GM12878 (cell line): ENCODE data around the gene CYP4F11. TPM values are rescaled to one million over a fixed set of nuclear protein-coding genes. Genes with fewer than 3 reads are reported as not detected.

Experiments
- ATAC-seq: fragments of 200-7000 bp; cut with Tn5 transposase; 3 replicates; pipeline ENCODE4 v1.9.1; 2020; ENCODE audit warnings: mild to moderate bottlenecking, moderate library complexity
- BruUV-seq: library from RNA; stranded (reverse); fragments of 400-500 nt; replicated peaks from 2 replicates; lab custom pipeline; 2021; lab: Mats Ljungman, UMichigan
- CTCF ChIA-PET: fragments of 300-600 bp; sonication (Branson Sonifier 250); formaldehyde crosslinking; extraction: SDS; loops from one replicate; lab custom pipeline; 2021; ENCODE audit warnings: inconsistent platforms; lab: Yijun Ruan, JAX
- POLR2A ChIA-PET: fragments of 350-600 bp; formaldehyde crosslinking; extraction: SDS; loops from one replicate; lab custom pipeline; 2021; ENCODE audit warnings: inconsistent platforms; lab: Charles Lee
- RAD21 ChIA-PET: fragments of 300-600 bp; sonication (Branson Sonifier 250); formaldehyde crosslinking; loops from one replicate; lab custom pipeline; 2023; ENCODE audit warnings: antibody characterized with exemption; ENCODE audit not compliant: unreplicated experiment; lab: Charles Lee
- SMC1A ChIA-PET: fragments of 300-600 bp; sonication (Branson Sonifier 250); formaldehyde crosslinking; loops from one replicate; lab custom pipeline; 2023; ENCODE audit not compliant: unreplicated experiment, uncharacterized antibody; lab: Charles Lee
- DNase-seq: peaks from one replicate; pipeline ENCODE4 v3.0.0-alpha.2; 2011; ENCODE audit warnings: low read depth, low spot score
- FAIRE-seq: peaks from 3 replicates; lab custom pipeline; 2011; peaks lifted over from hg19 to GRCh38; lab: Jason Lieb, UNC
- H2AFZ ChIP-seq: 2 replicates; pipeline ENCODE4 v1.6.0; 2011; ENCODE audit warnings: low read depth, low read length, control low read depth; ENCODE audit not compliant: control insufficient read depth
- H3K27ac ChIP-seq: 2 replicates; pipeline ENCODE4 v1.5.1; 2011; ENCODE audit warnings: control low read depth; ENCODE audit not compliant: control insufficient read depth, insufficient read depth
- H3K27me3 ChIP-seq, 2 experiments: replicated peaks in 1 of 2; 2 replicates each; pipeline versions ENCODE4 v1.6.0 to v1.6.1; 2011; ENCODE audit warnings: low read length in 1 of 2; ENCODE audit not compliant: control insufficient read depth in 2 of 2, insufficient read depth in 2 of 2
- H3K36me3 ChIP-seq, 2 experiments: 2 replicates each; pipeline ENCODE4 v1.5.1; 2011; ENCODE audit warnings: low read length in 1 of 2; ENCODE audit not compliant: control insufficient read depth in 2 of 2, insufficient read depth in 2 of 2
- H3K4me1 ChIP-seq: 2 replicates; pipeline ENCODE4 v1.6.1; 2011; ENCODE audit warnings: mild to moderate bottlenecking, low read length, moderate library complexity, mixed read lengths; ENCODE audit not compliant: control insufficient read depth, insufficient read depth
- H3K4me2 ChIP-seq: 2 replicates; pipeline ENCODE4 v1.6.0; 2011; ENCODE audit warnings: control low read depth; ENCODE audit not compliant: control insufficient read depth, insufficient read depth
- H3K4me3 ChIP-seq: fragments of 200-600 bp; sonication (generic); 2 replicates; pipeline ENCODE4 v1.5.1; 2016
- H3K79me2 ChIP-seq: 2 replicates; pipeline ENCODE4 v1.6.0; 2011; ENCODE audit warnings: low read length; ENCODE audit not compliant: control insufficient read depth, insufficient read depth
- H3K9ac ChIP-seq: 2 replicates; pipeline ENCODE4 v1.8.0; 2011; ENCODE audit warnings: low read length, control low read depth, mixed read lengths; ENCODE audit not compliant: control insufficient read depth, insufficient read depth
- H3K9me3 ChIP-seq: replicated peaks from 3 replicates; pipeline ENCODE4 v1.5.1; 2011; ENCODE audit warnings: mild to moderate bottlenecking, low read length; ENCODE audit not compliant: control insufficient read depth, insufficient read depth
- H4K20me1 ChIP-seq: 2 replicates; pipeline ENCODE4 v1.6.0; 2011; ENCODE audit not compliant: control insufficient read depth, insufficient read depth
- CBX3 ChIP-seq: fragments of 200-600 bp; sonication (generic); IDR thresholded peaks from 2 replicates; pipeline ENCODE4 v1.6.1; 2016; ENCODE audit warnings: low read depth, borderline replicate concordance
- EED ChIP-seq: sonication (generic); IDR thresholded peaks from 2 replicates; pipeline ENCODE4 v1.6.1; 2016; ENCODE audit warnings: antibody characterized with exemption, low read depth
- FOXM1 ChIP-seq: IDR thresholded peaks from 2 replicates; pipeline ENCODE4 v1.6.1; 2012; ENCODE audit warnings: low read depth, mild to moderate bottlenecking, inconsistent platforms, low read length, moderate library complexity
- NFYB ChIP-seq: IDR thresholded peaks from 2 replicates; pipeline ENCODE4 v1.6.1; 2011; ENCODE audit warnings: low read depth, mild to moderate bottlenecking, low read length, improper control_type of control experiment, moderate library complexity; ENCODE audit not compliant: insufficient read depth
- PAX8 ChIP-seq: fragments of 450-650 bp; IDR thresholded peaks from 2 replicates; pipeline ENCODE4 v1.6.1; 2017; ENCODE audit warnings: mild to moderate bottlenecking, moderate library complexity
- RB1 ChIP-seq: fragments of 450-650 bp; formaldehyde crosslinking; IDR thresholded peaks from 2 replicates; pipeline ENCODE4 v1.6.1; 2017; ENCODE audit warnings: mild to moderate bottlenecking, borderline replicate concordance
- SIN3A ChIP-seq: IDR thresholded peaks from 2 replicates; pipeline ENCODE4 v1.6.1; 2012; ENCODE audit warnings: low read depth, low read length, improper control_type of control experiment
- SMAD1 ChIP-seq: fragments of 450-650 bp; IDR thresholded peaks from 2 replicates; pipeline ENCODE4 v1.6.1; 2018; ENCODE audit warnings: mild to moderate bottlenecking, low read depth; ENCODE audit not compliant: partially characterized antibody
- SREBF2 ChIP-seq: IDR thresholded peaks from 2 replicates; pipeline ENCODE4 v1.6.1; 2012; ENCODE audit warnings: mild to moderate bottlenecking, low read length
- SRF ChIP-seq, 2 experiments: IDR thresholded peaks; 2 replicates each; pipeline ENCODE4 v1.6.1; 2011; ENCODE audit warnings: low read depth in 2 of 2, low read length in 2 of 2, mild to moderate bottlenecking in 1 of 2, moderate library complexity in 1 of 2
- TBL1XR1 ChIP-seq: IDR thresholded peaks from 2 replicates; pipeline ENCODE4 v1.6.1; 2012; ENCODE audit warnings: low read depth, low read length, improper control_type of control experiment
- ZNF384 ChIP-seq: IDR thresholded peaks from 2 replicates; pipeline ENCODE4 v1.6.1; 2012; ENCODE audit warnings: low read depth, mild to moderate bottlenecking, low read length, improper control_type of control experiment, borderline replicate concordance
- WGBS: methylation state at CpG from one replicate; pipeline ENCODE4 v1.1.6; 2016; ENCODE audit warnings: low lambda C conversion rate; ENCODE audit not compliant: insufficient replicate concordance, insufficient coverage; ENCODE audit errors: missing lambda C conversion rate; 5-methylcytosine and 5-hydroxymethylcytosine counted together
- in situ Hi-C: fragments of 300-500 bp; cut with MboI; formaldehyde crosslinking; loops from 9 replicates; pipeline ENCODE4 v1.14.3; 2018; ENCODE audit warnings: mixed read lengths
- intact Hi-C: fragments of 100-400 bp; cut with micrococcal nuclease; formaldehyde crosslinking; loops from one replicate; pipeline ENCODE4 v1.14.2; 2022; ENCODE audit not compliant: unreplicated experiment
- polyA plus RNA-seq, 11 experiments: library from polyadenylated mRNA; depleted of rRNA in 4 of 11; unstranded in 6 of 11; stranded (reverse) in 5 of 11; fragments of >200 nt; fragmentation: Nextera tagmentation in 4 of 11; fragmentation: Illumina TruSeq in 1 of 11; extraction: Ambion mirVana in 4 of 11; extraction: Trizol in 1 of 11; gene quantifications; 1 replicate in 1 of 11; 2 replicates in 10 of 11; pipeline versions ENCODE4 v1.2.1 to v1.2.3, GENCODE V29; 2011 to 2016; ENCODE audit warnings: inconsistent platforms in 2 of 11, missing spikeins in 2 of 11, low read depth in 1 of 11
- total RNA-seq, 4 experiments: library from RNA; depleted of rRNA in 3 of 4; stranded (reverse); fragments of >200 nt in 3 of 4; fragmentation: Illumina TruSeq in 1 of 4; extraction: Trizol in 1 of 4; gene quantifications; 2 replicates each; pipeline versions ENCODE4 v1.2.1 to v1.2.3, GENCODE V29; 2013 to 2021
- TF ChIP-seq, protein P1 (sequence below): fragments of 450-650 bp; IDR thresholded peaks from 2 replicates; pipeline ENCODE4 v1.6.1; 2016; ENCODE audit warnings: mild to moderate bottlenecking

Gene CYP4F11
- total and polyA plus RNA-seq, 10 of the 15 experiments (the other 5 are each of a cell fraction or from before 2014, with no cell fraction given), result not detected

DNA sequence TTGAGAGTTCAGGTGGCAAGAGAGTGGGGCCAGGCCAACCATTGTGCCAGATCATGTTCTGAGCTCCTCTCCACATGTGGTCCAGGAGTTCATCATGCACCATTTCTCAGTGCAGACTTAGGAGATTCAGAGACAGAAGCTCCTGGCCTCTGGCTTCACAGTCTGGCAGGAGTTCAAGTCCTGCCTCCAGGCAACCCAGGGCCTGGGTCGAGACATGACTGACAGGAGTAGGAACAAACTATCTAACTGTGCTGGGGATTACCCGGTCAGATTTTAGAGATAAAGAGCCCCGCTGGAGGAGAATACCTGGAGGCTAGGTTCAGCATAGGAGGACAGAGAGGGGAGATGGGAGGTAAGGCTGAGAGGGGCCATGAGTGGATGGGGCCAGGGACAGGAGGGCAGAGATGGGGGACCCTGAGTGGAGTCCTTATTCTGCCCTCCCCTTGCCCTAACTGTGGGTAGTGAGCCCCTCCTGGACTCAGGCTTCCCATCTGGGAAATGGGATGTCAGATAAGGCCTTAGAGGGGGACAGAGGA, 906 bp upstream of the CYP4F11 start:
- H3K9ac ChIP-seq, result no peak overlapping the region
- no peak overlapping the region for H3K4me3 ChIP-seq
- H3K27me3 ChIP-seq, result no peaks in the 10 kb centered on the region; a peak in 1 of 4 replicates
- H3K27ac ChIP-seq, result no peak overlapping the region
- ChIA-PET POLR2A (no interaction called here), CTCF (no interaction called here), RAD21 (no interaction called here), SMC1A (no interaction called here)
- no peaks in the 10 kb centered on the region for H3K79me2 ChIP-seq
- FAIRE-seq, result no peak
- no peaks in the 10 kb centered on the region for H4K20me1 ChIP-seq
- BruUV-seq, result no TSS peak
- no peak overlapping the region for H2AFZ ChIP-seq
- H3K4me2 ChIP-seq, result no peak overlapping the region
- no peaks in the 10 kb centered on the region for H3K36me3 ChIP-seq
- no peaks in the 10 kb centered on the region for H3K4me1 ChIP-seq
- ATAC-seq, result no peak
- no peaks in the 10 kb centered on the region; the same call in 2 of the 3 replicates for H3K9me3 ChIP-seq
- no peak for DNase-seq
- WGBS, result 49% methylated on average over 3 of the region's 3 CpGs
- in situ Hi-C loops (no loop called here), intact Hi-C loops (no loop called here)
- TF ChIP-seq PAX8 (no peak), EED (no peak), RB1 (no peak), NFYB (no peak), SMAD1 (no peak), TBL1XR1 (no peak), SRF (IDR thresholded peaks at IDR 0.05; ENCODE audit: low read depth in 2 of 2, low read length in 2 of 2) (no peak), CBX3 (no peak), FOXM1 (no peak), SIN3A (no peak), ZNF384 (no peak), SREBF2 (no peak)
- TF ChIP-seq, protein P1, sequence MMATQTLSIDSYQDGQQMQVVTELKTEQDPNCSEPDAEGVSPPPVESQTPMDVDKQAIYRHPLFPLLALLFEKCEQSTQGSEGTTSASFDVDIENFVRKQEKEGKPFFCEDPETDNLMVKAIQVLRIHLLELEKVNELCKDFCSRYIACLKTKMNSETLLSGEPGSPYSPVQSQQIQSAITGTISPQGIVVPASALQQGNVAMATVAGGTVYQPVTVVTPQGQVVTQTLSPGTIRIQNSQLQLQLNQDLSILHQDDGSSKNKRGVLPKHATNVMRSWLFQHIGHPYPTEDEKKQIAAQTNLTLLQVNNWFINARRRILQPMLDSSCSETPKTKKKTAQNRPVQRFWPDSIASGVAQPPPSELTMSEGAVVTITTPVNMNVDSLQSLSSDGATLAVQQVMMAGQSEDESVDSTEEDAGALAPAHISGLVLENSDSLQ, result no peak
